VCaP (cell line): ENCODE results near the gene NRP1.
"Not testable (repeated sequence)": the region's sequence is repeated elsewhere in the genome, so short reads cannot be mapped to it uniquely, and the experiment has no call there.

Experiments
- H3K27ac ChIP-seq: fragments of 450-650 bp; 2 replicates; pipeline ENCODE4 v1.5.1; 2017
- TF ChIP-seq, protein P1 (sequence below): fragments of 450-650 bp; conservative IDR thresholded peaks from 2 replicates; pipeline ENCODE4 v1.5.1; 2017; ENCODE audit warnings: mild to moderate bottlenecking, moderate library complexity

NRP1 gene

DNA sequence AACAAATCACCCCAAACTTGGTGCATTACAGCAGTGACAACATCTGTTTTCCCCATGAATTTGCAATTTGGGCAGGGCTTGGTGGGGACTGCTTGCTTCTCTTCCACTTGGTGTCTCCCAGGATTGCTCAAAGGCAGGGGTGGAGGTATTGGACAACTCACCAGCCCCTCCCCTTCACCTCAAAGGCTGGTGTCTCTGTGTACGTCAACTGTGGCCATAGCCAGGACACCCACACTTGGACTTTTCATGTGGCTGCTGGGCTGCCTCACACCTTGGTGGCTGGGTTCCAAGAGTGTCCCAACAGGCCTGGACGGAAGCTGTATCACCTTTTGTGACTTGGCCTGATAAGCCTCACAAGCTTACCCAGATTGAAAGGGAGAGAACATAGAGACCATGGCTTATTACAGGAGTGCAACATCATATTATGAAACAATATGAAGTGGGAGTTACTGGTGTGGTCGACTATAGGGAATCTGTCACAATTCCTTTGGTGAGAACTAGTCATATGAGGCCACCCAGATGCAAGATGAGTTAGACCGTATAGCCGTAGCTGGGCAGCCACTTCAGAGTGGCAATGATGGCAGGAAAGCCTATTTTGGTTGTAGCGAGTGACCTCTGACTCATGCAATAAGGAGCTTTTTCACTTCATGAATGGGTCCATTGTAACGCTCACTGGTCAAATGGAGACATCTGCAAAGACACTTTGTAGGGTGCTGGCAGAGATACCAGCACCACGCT lies 188.8 kb downstream of the NRP1 start:
- TF ChIP-seq, protein P1, sequence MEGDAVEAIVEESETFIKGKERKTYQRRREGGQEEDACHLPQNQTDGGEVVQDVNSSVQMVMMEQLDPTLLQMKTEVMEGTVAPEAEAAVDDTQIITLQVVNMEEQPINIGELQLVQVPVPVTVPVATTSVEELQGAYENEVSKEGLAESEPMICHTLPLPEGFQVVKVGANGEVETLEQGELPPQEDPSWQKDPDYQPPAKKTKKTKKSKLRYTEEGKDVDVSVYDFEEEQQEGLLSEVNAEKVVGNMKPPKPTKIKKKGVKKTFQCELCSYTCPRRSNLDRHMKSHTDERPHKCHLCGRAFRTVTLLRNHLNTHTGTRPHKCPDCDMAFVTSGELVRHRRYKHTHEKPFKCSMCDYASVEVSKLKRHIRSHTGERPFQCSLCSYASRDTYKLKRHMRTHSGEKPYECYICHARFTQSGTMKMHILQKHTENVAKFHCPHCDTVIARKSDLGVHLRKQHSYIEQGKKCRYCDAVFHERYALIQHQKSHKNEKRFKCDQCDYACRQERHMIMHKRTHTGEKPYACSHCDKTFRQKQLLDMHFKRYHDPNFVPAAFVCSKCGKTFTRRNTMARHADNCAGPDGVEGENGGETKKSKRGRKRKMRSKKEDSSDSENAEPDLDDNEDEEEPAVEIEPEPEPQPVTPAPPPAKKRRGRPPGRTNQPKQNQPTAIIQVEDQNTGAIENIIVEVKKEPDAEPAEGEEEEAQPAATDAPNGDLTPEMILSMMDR = no peak
- H3K27ac ChIP-seq = no peak overlapping the region

DNA sequence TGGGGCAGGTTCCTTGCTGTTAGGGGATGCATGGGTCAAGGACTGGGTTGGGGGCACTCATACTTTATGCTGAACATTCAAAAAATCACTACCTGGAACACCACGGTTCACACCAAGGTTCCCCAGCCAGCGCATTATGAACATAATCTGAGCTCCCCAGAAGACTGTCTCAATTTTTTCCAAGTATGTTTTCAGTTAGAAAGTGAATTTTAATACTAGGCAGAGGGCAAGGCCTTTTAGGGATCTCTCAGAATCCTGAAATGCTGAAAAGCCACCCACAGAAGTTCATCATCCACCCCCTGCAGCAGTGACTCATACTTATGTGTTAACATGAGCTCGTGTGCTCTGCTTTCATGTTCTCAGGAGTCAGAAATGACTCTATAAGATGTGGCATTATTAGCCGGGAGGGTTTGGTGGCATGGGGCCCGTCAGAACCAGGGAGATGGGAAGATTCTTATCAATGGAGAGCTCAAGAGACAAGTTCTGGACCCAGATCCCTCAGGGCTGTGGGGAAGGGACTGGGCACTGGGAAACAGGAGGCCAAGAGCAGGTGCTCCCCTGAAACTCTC lies 191.2 kb downstream of the NRP1 start:
- TF ChIP-seq, protein P1 = no peak

DNA sequence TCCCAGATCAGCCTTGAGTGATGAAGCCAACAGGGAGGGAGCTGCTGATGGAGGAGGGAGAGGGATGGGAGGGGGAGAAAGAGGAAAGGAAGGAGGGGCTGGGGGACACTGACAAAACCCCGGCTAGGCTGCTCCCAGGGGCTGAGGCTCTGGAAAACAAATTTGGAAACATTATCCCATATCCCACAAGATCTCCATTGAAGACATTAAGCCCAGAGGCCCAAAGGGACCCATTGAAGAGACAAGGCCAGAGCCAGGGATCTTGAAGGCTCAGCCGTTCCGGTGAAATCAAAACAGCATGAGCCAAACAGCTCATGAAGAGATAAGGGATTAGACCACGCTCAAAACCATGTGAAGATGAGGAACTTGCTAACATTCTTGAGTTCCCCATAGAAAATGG lies 192.2 kb downstream of the NRP1 start:
- no peak overlapping the region for H3K27ac ChIP-seq

More for the DNA sequence above, 191.2 kb downstream of the NRP1 start:
- no peak overlapping the region for H3K27ac ChIP-seq

DNA sequence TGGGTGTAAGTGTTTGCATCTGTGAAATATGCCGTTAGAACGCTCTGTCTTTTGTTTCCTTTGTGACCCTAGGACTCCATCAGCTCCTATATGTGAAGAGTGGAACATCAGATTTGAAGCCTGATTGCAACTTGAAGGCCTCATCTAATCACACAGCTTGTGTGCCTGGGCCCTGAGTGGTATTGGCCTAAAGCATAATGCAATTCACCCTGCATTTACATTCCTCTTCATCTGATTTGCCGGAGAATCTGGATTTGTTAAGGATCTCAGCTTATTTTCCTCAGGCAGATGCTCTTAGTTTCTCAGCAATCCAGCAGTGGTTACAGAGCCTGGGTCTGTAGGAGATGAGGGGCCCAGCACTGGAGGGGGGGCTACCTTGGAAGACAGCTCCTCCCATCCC lies 193.2 kb downstream of the NRP1 start:
- TF ChIP-seq, protein P1 = no peak
- no peak overlapping the region for H3K27ac ChIP-seq

More for the DNA sequence above, 192.2 kb downstream of the NRP1 start:
- TF ChIP-seq, protein P1 = no peak

DNA sequence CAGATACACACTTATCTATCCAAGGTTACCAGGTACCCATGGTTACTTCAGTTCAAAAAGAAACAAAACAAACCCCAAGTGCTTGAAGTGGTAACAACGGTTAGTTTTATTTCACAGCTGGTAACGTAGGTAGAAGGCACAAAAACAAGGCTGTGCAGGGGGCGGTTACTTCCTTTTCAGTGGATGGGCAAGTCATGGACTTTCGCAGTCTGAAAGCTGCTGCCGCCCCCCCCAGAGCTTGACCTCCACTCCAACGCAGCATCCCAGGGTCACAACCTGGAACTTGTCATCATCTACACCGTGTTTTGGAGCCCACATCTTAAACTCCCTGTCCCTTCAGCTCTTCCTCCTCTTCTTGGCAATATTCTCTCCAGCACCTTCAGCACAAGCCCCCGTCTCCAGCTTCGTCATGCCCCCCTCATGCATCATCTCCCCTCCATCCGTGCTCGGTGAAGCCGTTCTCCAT lies 195.3 kb downstream of the NRP1 start:
- H3K27ac ChIP-seq = no peak overlapping the region
- TF ChIP-seq, protein P1 = no peak

DNA sequence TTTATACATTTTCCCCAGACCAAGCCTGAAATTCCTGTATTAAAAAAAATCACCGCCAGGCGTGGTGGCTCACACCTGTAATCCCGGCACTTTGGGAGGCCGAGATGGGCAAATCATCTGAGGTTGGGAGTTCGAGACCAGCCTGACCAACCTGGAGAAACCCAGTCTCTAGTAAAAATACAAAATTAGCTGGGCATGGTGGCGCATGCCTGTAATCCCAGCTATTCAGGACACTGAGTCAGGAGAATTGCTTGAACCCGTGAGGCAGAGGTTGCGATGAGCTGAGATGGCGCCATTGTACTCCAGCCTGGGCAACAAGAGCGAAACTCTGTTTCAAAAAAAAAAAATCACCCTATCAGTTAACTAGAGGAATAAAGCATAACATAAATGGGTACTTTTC lies 195.8 kb downstream of the NRP1 start:
- not testable (repeated sequence) for H3K27ac ChIP-seq

DNA sequence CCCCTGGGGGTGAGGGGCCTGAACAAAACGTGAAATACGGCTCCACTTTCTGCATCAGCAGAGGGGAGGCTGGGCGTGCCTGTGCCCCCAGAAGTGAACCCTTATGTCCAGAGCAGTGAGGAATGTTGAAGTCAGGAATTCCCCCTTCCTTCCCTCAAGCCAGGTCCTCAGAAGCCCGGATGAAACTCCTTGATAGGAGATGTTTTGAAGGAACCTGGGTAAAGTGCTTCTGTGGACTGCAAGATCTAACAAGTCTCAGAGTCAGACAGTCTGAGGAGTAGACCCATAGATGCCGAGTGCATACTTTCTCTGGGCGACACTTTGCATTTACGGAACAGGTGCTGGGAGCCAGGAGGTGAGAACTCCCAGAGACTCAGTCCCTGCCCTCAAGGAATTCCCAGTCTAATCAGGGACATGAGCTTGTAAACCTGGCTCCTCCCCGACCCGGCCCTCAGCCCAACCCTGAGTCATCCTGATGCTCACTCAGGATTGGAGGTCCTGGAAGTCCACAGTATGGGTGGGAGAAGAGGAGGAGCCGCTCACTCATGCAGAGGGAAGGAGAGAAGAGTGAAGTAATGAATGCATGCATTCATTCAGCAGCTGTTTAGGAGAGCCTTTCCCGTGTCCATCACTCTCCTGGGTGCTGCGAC lies 197.0 kb downstream of the NRP1 start:
- H3K27ac ChIP-seq = no peak overlapping the region
- TF ChIP-seq, protein P1 = no peak
